Measurements from ENCODE around the gene TMCO6. TPM values are rescaled to one million over a fixed set of nuclear protein-coding genes. Genes with fewer than 3 reads are reported as not detected.

The TMCO6 gene
- total and polyA plus RNA-seq, 2 experiments from 2014 or later, result 18.7 to 19.9 TPM

GRCh38 chr5:140678993-140679392, 39.7 kb downstream of the TMCO6 start:
- ATAC-seq (no peak), DNase-seq (ENCODE audit: low spot score) (no peak)
- Histone ChIP-seq H3K79me2 (replicated peaks; ENCODE audit: insufficient read depth) (no peaks in the 10 kb centered on the region), H3K4me1 (ENCODE audit: insufficient read depth) (no peaks in the 10 kb centered on the region), H3K36me3 (ENCODE audit: insufficient read depth) (peaks cover 11% of the 10 kb centered on the region), H4K20me1 (replicated peaks; ENCODE audit: insufficient read depth) (no peaks in the 10 kb centered on the region; the same call in 1 of the 2 replicates), H3K27ac (ENCODE audit: low read depth) (no peak overlapping the region), H3F3A (replicated peaks; ENCODE audit: low read depth) (peaks cover 5% of the 10 kb centered on the region; the same call in 1 of the 2 replicates), H3K9me2 (ENCODE audit: insufficient read depth) (no peaks in the 10 kb centered on the region), H3K4me2 (no peak overlapping the region), H3K4me3 (no peak overlapping the region), H2AFZ (no peak overlapping the region), H3K27me3 (ENCODE audit: insufficient read depth) (no peaks in the 10 kb centered on the region)
- no peak overlapping the region for H3K4me3 Mint-ChIP-seq
- no peaks in the 10 kb centered on the region for H3K4me1 Mint-ChIP-seq
- no peak for TF ChIP-seq EZH2 (IDR thresholded peaks at IDR 0.05; ENCODE audit: low read depth, unreplicated experiment)
- no peak for TF ChIP-seq ETS1 (IDR thresholded peaks at IDR 0.05)
- TF ChIP-seq REST (IDR thresholded peaks at IDR 0.05; ENCODE audit: unreplicated experiment), result no peak
- TF ChIP-seq ZNF114 (CRISPR knock-in tag; IDR thresholded peaks at IDR 0.05), result no peak
- TF ChIP-seq EZH2phosphoT487 (IDR thresholded peaks at IDR 0.05; ENCODE audit: unreplicated experiment), result no peak
- no peak for TF ChIP-seq JUNB (IDR thresholded peaks at IDR 0.05; ENCODE audit: unreplicated experiment)
- TF ChIP-seq NANOG (IDR thresholded peaks at IDR 0.05; ENCODE audit: borderline replicate concordance), result no peak
- TF ChIP-seq STAT1 (IDR thresholded peaks at IDR 0.05; ENCODE audit: unreplicated experiment), result no peak
- no peak for TF ChIP-seq CTCF (conservative IDR thresholded peaks at IDR 0.05; ENCODE audit: low read depth in 2 of 2)
- no peak for TF ChIP-seq POLR2AphosphoS5 (IDR thresholded peaks at IDR 0.05; ENCODE audit: low read depth)
- no peak for TF ChIP-seq CREB1 (CRISPR knock-in tag; IDR thresholded peaks at IDR 0.05; ENCODE audit: low read depth)
- no peak overlapping the region for H3K27ac Mint-ChIP-seq
- peaks cover 59% of the 10 kb centered on the region for H3K36me3 Mint-ChIP-seq (ENCODE audit: low read depth)
- H3K27me3 Mint-ChIP-seq (ENCODE audit: insufficient read depth, low read depth, poor library complexity), result no peaks in the 10 kb centered on the region
- no peaks in the 10 kb centered on the region for H3K9me3 Mint-ChIP-seq

All from GM23338 (cell line).